BJ (cell line): ENCODE results near the gene KBTBD7. TPM values are rescaled to one million over a fixed set of nuclear protein-coding genes. Genes with fewer than 3 reads are reported as not detected.
A peak's percentile ranks its signal among the peaks of the same experiment; 100 is the strongest.

Experiments
- CTCF ChIA-PET: fragments of 350-600 bp; formaldehyde crosslinking; extraction: SDS; loops from one replicate; lab custom pipeline; 2021; ENCODE audit warnings: antibody characterized with exemption, inconsistent platforms; lab: Yijun Ruan, JAX
- POLR2A ChIA-PET: fragments of 300-600 bp; sonication (Branson Sonifier 250); formaldehyde crosslinking; extraction: SDS; loops from one replicate; lab custom pipeline; 2021; ENCODE audit warnings: antibody characterized with exemption; lab: Charles Lee
- DNase-seq: peaks from one replicate; pipeline ENCODE4 v3.0.0-alpha.2; 2011; ENCODE audit warnings: low read depth
- H3K27me3 ChIP-seq: 2 replicates; pipeline ENCODE4 v1.6.0; 2011; ENCODE audit warnings: low read length; ENCODE audit not compliant: control insufficient read depth, insufficient read depth
- H3K36me3 ChIP-seq: 2 replicates; pipeline ENCODE4 v1.5.1; 2011; ENCODE audit warnings: low read length; ENCODE audit not compliant: control insufficient read depth, insufficient read depth
- H3K4me3 ChIP-seq: 2 replicates; pipeline ENCODE4 v1.5.1; 2011; ENCODE audit warnings: low read depth, mild to moderate bottlenecking, control low read depth, low read length
- polyA plus RNA-seq: library from polyadenylated mRNA; depleted of rRNA; stranded (reverse); fragments of >200 nt; gene quantifications from 2 replicates; pipeline ENCODE4 v1.2.3, GENCODE V29; 2011
- TF ChIP-seq, protein P1 (sequence below): IDR thresholded peaks from 2 replicates; pipeline ENCODE4 v1.5.1; 2011; ENCODE audit warnings: low read depth, mild to moderate bottlenecking, control low read depth, inconsistent platforms, low read length, moderate library complexity; ENCODE audit not compliant: insufficient read depth

KBTBD7 gene
- polyA plus RNA-seq, 1 experiment, result 3.2 TPM

DNA sequence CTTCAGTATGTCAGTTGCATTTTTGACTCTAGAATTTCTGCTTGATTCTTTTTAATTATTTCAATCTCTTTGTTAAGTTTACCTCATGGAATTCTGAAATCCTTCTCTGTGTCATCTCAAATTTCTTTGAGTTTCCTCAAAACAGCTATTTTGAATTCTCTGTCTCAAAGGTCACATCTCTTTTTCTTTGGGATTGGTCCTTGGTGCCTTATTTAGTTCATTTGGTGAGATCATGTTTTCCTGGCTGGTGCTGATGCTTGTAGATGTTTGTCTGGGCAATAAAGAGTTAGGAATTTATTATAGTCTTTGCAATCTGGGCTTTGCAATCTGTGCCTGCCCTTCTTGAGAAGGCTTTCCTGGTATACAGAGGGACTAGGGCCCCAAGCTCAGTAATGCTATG is 18.5 kb upstream of the KBTBD7 start:
- Histone ChIP-seq H3K27me3 (no peaks in the 10 kb centered on the region), H3K36me3 (no peaks in the 10 kb centered on the region), H3K4me3 (no peak overlapping the region)
- TF ChIP-seq, protein P1, sequence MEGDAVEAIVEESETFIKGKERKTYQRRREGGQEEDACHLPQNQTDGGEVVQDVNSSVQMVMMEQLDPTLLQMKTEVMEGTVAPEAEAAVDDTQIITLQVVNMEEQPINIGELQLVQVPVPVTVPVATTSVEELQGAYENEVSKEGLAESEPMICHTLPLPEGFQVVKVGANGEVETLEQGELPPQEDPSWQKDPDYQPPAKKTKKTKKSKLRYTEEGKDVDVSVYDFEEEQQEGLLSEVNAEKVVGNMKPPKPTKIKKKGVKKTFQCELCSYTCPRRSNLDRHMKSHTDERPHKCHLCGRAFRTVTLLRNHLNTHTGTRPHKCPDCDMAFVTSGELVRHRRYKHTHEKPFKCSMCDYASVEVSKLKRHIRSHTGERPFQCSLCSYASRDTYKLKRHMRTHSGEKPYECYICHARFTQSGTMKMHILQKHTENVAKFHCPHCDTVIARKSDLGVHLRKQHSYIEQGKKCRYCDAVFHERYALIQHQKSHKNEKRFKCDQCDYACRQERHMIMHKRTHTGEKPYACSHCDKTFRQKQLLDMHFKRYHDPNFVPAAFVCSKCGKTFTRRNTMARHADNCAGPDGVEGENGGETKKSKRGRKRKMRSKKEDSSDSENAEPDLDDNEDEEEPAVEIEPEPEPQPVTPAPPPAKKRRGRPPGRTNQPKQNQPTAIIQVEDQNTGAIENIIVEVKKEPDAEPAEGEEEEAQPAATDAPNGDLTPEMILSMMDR, result no peak
- CTCF ChIA-PET, result interaction anchor here (1.2 to 1.9 kb wide), 3 partner anchors 8 to 16 kb away, joined by 3 to 6 read pairs (median 3); no protein-coding TSS in a partner anchor
- no peak for DNase-seq
- POLR2A ChIA-PET, result no interaction called here

DNA sequence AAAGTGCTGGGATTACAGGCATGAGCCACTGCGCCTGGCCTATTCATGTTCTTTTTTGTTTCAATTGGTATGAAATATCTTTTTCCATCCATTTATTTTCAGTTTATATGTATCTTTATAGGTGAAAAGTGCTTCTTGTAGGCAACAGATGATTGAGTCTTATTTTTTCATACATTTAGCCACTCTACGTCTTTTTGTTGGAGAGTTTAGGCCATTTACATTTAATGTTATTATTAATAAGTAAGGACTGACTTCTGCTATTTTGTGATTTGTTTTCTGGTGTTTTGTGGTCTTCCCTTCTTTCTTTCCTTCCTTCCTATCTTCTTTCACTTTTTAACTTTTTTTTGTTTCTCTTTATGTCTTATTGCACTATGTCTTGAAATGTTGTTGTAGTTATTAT is 16.7 kb upstream of the KBTBD7 start:
- H3K4me3 ChIP-seq, result no peak overlapping the region
- H3K36me3 ChIP-seq, result no peaks in the 10 kb centered on the region
- H3K27me3 ChIP-seq, result no peaks in the 10 kb centered on the region
- POLR2A ChIA-PET, result no interaction called here
- CTCF ChIA-PET, result no interaction called here
- DNase-seq, result no peak
- TF ChIP-seq, protein P1, result no peak

GRCh38 chr13:41206467-41206866 is 12.1 kb upstream of the KBTBD7 start:
- TF ChIP-seq, protein P1, result no peak
- CTCF ChIA-PET, result no interaction called here

GRCh38 chr13:41203810-41204209 is 9.4 kb upstream of the KBTBD7 start:
- TF ChIP-seq, protein P1, result no peak
- Histone ChIP-seq H3K36me3 (no peaks in the 10 kb centered on the region), H3K4me3 (no peak overlapping the region), H3K27me3 (no peaks in the 10 kb centered on the region)
- DNase-seq, result no peak
- ChIA-PET CTCF (no interaction called here), POLR2A (interaction anchor here (0.5 kb wide), 1 partner anchor 71 kb away, joined by 3 read pairs; the partner anchor contains the start of gene KBTBD6)

More at GRCh38 chr13:41206467-41206866, 12.1 kb upstream of the KBTBD7 start:
- DNase-seq, result no peak
- Histone ChIP-seq H3K4me3 (no peak overlapping the region), H3K27me3 (no peaks in the 10 kb centered on the region), H3K36me3 (no peaks in the 10 kb centered on the region)
- POLR2A ChIA-PET, result no interaction called here

DNA sequence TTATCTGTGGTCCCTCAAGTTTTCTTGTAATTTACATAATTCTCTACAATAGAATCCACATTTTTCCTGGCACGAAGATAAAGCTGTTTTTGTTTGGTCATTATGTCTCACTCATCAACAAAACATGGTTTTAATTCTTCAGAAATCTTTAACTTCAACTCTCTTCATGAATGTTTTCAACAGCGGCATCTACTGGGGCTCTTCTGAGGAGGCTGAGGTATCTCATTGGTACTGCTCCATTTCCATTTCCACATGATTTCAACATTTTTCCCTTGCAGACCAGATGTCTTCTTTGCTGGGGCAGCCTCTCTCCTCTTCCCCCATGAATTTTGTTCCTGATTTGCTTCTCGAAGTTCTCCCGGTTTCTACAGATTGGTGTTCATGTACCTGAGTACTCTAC is 5.8 kb upstream of the KBTBD7 start:
- no peak overlapping the region for H3K4me3 ChIP-seq
- DNase-seq, result no peak
- H3K36me3 ChIP-seq, result no peaks in the 10 kb centered on the region
- TF ChIP-seq, protein P1, result peak; percentile 20; the same call in 1 of the 2 replicates
- ChIA-PET POLR2A (no interaction called here), CTCF (no interaction called here)
- H3K27me3 ChIP-seq, result no peaks in the 10 kb centered on the region
